Testis (tissue), 2 donors: ENCODE results near the gene ZNF333.

Experiments
- POLR2A ChIP-seq: fragments of 450-650 bp; IDR thresholded peaks from one replicate; pipeline ENCODE4 v1.6.1; 2017; ENCODE audit warnings: antibody characterized with exemption, mild to moderate bottlenecking, moderate library complexity
- TF ChIP-seq, protein P1 (sequence below), 3 experiments: fragments of 450-650 bp in 2 of 3; fragments of 200-600 bp in 1 of 3; sonication (generic) in 1 of 3; IDR thresholded peaks; one replicate each; pipeline ENCODE4 v1.5.1; 2016 to 2019; ENCODE audit warnings: antibody characterized with exemption in 3 of 3, mild to moderate bottlenecking in 2 of 3, moderate library complexity in 1 of 3

DNA sequence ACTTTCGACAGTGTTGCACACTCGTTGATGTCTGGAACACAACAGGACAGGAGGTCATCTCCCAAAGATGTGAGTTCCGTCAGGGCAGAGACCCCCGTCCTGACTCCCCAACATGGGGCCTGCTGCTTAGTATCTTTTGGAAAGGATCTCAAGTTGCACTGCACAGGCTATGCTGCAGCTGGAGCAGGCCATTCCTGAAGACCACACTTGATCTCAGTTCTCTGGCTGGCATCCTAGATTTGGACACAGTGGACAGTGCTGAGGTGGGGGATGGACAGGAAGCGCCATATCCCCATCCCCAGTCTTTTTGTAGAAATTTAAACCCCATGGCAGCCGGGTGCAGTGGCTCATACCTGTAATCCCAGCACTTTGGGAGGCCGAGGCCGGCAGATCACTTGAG, 82.6 kb downstream of the ZNF333 start:
- TF ChIP-seq, protein P1, sequence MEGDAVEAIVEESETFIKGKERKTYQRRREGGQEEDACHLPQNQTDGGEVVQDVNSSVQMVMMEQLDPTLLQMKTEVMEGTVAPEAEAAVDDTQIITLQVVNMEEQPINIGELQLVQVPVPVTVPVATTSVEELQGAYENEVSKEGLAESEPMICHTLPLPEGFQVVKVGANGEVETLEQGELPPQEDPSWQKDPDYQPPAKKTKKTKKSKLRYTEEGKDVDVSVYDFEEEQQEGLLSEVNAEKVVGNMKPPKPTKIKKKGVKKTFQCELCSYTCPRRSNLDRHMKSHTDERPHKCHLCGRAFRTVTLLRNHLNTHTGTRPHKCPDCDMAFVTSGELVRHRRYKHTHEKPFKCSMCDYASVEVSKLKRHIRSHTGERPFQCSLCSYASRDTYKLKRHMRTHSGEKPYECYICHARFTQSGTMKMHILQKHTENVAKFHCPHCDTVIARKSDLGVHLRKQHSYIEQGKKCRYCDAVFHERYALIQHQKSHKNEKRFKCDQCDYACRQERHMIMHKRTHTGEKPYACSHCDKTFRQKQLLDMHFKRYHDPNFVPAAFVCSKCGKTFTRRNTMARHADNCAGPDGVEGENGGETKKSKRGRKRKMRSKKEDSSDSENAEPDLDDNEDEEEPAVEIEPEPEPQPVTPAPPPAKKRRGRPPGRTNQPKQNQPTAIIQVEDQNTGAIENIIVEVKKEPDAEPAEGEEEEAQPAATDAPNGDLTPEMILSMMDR (IDR thresholded peaks at IDR 0.05) = no peak
- no peak for TF ChIP-seq POLR2A
